Testis (tissue), 2 donors: ENCODE data around the gene FARS2.

ENCODE experiments used
- POLR2A ChIP-seq: fragments of 450-650 bp; IDR thresholded peaks from one replicate; pipeline ENCODE4 v1.6.1; 2017; ENCODE audit warnings: antibody characterized with exemption, mild to moderate bottlenecking, moderate library complexity
- TF ChIP-seq, protein P1 (sequence below), 3 experiments: fragments of 450-650 bp in 2 of 3; fragments of 200-600 bp in 1 of 3; sonication (generic) in 1 of 3; IDR thresholded peaks; one replicate each; pipeline ENCODE4 v1.5.1; 2016 to 2019; ENCODE audit warnings: antibody characterized with exemption in 3 of 3, mild to moderate bottlenecking in 2 of 3, moderate library complexity in 1 of 3

DNA sequence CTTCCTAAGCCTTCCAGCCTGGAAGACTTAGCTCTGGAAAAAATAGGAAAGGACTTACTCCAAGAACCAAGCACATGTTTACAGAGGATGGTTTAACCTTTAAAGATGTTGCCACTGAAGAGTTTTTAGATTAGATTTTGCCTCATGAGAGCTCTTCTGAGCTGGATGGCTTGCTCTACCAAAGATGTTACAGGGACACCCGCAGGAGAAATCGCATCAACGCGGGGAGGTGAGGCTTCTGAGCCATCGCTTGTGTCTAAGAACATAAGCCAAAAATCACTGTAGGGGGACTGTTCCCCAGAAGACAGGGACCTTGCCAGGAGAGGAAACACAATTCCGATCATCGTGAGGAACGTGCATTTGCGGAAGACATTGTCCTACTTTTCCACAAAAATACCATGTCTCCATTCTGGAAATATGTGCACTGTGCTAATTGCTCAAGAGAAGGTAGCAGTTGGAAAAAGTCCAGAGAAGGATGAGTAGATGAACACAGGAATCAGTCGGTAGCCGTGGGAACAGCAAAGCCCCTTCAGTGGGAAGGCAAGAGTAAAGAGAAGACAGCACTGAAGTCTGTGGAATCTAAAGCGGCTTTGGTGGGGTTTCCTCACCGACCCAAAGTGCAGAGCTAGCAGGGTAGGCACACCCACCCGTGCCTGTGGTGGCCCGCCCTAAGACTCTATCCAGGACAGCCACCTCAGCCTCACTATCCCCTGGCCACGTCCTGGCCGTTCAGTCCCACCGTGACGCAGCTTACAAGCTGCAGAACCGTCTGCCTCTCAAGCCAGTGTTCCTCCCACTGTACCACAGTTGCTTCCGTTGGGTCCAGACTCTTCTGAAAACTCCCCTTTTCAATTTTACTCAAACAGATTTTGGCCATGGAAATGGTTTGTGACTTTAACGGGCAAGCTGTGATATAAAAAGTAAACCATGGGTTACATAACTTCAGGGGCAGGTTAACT lies 410.6 kb downstream of the FARS2 start:
- TF ChIP-seq POLR2A, result no peak
- TF ChIP-seq, protein P1, sequence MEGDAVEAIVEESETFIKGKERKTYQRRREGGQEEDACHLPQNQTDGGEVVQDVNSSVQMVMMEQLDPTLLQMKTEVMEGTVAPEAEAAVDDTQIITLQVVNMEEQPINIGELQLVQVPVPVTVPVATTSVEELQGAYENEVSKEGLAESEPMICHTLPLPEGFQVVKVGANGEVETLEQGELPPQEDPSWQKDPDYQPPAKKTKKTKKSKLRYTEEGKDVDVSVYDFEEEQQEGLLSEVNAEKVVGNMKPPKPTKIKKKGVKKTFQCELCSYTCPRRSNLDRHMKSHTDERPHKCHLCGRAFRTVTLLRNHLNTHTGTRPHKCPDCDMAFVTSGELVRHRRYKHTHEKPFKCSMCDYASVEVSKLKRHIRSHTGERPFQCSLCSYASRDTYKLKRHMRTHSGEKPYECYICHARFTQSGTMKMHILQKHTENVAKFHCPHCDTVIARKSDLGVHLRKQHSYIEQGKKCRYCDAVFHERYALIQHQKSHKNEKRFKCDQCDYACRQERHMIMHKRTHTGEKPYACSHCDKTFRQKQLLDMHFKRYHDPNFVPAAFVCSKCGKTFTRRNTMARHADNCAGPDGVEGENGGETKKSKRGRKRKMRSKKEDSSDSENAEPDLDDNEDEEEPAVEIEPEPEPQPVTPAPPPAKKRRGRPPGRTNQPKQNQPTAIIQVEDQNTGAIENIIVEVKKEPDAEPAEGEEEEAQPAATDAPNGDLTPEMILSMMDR (IDR thresholded peaks at IDR 0.05), result no peak
